Activated gamma-delta T cell (primary cell): ENCODE measurements around the gene MSH3.

Experiments
- DNase-seq: peaks from one replicate; lab custom pipeline; 2025; lab: John Stamatoyannopoulos, UW

Gene MSH3

GRCh38 chr5:80905405-80905804 is 251.0 kb downstream of the MSH3 start:
- no peak for DNase-seq

DNA sequence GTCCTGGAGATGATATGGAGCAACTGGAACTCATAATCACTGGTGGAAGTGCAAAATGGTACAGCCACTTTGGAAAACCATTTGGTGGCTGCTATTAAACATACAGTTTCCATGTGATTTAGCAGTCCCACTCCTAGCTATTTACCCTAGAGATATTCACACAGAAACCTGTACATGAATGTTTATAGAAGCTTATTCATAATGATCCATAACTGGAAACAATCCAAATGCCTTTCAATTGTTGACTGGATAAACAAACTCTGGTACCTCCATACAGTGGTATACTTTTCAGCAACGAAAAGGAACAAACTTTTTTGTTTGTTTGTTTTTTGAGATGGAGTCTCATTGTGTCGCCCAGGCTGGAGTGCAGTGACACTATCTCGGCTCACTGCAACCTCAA is 258.0 kb downstream of the MSH3 start:
- DNase-seq: no peak

- no peak for DNase-seq
Observed at GRCh38 chr5:80915716-80916115, 261.3 kb downstream of the MSH3 start.

DNA sequence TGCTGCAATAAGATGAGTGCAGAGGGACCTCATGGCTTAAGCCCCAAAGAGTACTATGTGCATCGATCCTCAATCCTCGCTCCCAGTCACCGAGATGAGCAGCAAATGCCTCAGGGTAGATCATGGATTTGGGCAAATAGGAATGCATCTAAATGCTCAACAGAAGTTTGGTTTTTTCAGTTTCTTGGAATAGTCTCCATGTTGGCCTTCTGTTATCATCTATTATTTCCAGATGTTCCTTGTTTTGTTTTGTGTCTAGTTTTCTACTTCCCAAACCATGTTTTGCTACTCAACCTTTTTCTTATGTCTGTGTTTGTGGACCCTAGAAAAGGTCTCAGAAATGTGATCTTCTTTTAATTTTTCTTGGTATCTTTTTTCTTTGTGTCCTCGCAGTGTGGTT is 262.2 kb downstream of the MSH3 start:
- DNase-seq: no peak

DNA sequence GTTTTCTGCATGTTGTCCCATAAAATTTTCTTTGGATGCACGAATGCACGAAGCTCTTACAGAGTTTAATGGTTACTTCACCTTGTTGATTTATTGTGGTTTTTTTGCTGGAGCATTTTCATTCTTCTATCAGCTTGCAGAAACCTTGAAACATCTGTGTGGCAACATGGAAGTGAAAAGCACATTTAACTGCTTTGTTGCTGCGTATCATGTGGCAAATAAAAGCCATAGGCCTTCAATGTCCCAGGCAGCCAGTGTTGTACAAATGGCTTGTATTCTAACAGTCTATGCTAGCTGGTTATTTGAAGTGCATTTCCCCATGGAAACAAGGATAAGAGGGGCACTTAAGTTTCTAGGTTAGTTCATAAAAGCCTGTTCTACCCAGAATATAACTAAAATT is 263.2 kb downstream of the MSH3 start:
- no peak for DNase-seq

DNA sequence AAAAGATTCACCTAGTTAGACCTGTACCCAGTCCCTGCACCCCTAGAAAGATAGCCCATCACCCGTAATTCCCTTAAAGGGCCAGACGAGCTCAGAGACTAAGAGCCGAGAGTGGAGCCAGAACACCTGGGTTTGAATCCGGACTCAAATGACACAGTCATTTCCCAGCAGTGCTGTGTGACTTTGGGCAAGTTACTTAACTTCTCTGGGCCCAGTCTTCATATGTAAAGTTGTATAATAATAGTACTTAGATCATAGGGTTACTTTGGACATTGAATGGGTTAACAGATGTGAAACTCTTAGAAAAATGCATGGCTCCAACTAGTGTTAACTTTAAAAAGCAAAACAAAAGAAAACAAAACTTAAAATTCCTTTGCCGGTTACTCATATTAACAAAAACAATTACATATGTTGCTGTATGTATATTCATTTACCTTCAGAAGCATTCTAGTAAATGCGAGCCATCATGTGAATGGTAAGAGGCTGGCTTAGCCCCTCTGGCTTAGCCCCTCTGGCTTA is 265.3 kb downstream of the MSH3 start:
- DNase-seq: no peak

GRCh38 chr5:80920333-80920732 is 265.9 kb downstream of the MSH3 start:
- DNase-seq: no peak

- DNase-seq: no peak
Observed at GRCh38 chr5:80921026-80921425, 266.6 kb downstream of the MSH3 start.

DNA sequence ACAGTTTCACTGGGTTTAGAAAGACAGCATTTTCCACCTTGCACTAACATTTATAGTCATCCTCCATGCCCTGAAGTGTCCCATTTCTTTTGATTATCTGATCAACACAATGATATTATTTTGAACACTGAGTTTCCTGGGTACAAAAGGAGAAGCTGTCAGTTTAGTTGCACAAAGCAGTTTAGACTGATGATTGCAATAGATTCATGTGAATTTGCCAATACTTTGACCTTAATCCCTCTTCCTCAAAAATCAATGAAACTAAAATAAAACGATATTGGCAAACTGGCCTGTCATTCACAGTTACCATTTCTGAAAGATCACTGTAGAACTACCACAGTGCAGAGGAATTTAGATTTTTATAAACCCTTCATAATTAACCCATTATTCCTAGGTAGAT is 271.5 kb downstream of the MSH3 start:
- DNase-seq: no peak
